Measurements from ENCODE around the gene PPP1CA.

The PPP1CA gene

GRCh38 chr11:67379061-67380058 is 22.3 kb downstream of the PPP1CA start:
- no peak for DNase-seq

- DNase-seq, result no peak
Observed at GRCh38 chr11:67378544-67378943, 23.1 kb downstream of the PPP1CA start.

- no peak for DNase-seq
Observed at GRCh38 chr11:67376873-67377808, 24.5 kb downstream of the PPP1CA start.

GRCh38 chr11:67376063-67376820 is 25.4 kb downstream of the PPP1CA start:
- no peak for DNase-seq

- no peak for DNase-seq
Observed at GRCh38 chr11:67375320-67376055, 26.2 kb downstream of the PPP1CA start.

GRCh38 chr11:67374571-67375281 is 26.9 kb downstream of the PPP1CA start:
- no peak for DNase-seq

- peak; percentile 86 for DNase-seq
Observed at GRCh38 chr11:67373648-67374570, 27.7 kb downstream of the PPP1CA start.

- DNase-seq, result no peak
Observed at GRCh38 chr11:67372993-67373647, 28.5 kb downstream of the PPP1CA start, which contains the start of gene CLCF1. TSS of gene CLCF1 (minus strand) at chr11:67373598. CDS start at chr11:67373539, 59 bp downstream.

- no peak for DNase-seq
Observed at GRCh38 chr11:67372321-67372992, 29.2 kb downstream of the PPP1CA start.

- DNase-seq, result no peak
Observed at GRCh38 chr11:67371911-67372320, 29.7 kb downstream of the PPP1CA start.

- DNase-seq, result no peak
Observed at GRCh38 chr11:67371189-67371910, 30.3 kb downstream of the PPP1CA start.

- no peak for DNase-seq
Observed at GRCh38 chr11:67370351-67371076, 31.1 kb downstream of the PPP1CA start.

- no peak for DNase-seq
Observed at GRCh38 chr11:67369801-67370284, 31.8 kb downstream of the PPP1CA start.

- no peak for DNase-seq
Observed at GRCh38 chr11:67369275-67369674, 32.4 kb downstream of the PPP1CA start.

GRCh38 chr11:67368621-67369020 is 33.0 kb downstream of the PPP1CA start:
- no peak for DNase-seq

- DNase-seq, result no peak
Observed at GRCh38 chr11:67367761-67368227, 33.9 kb downstream of the PPP1CA start.

Data from CD4-positive, alpha-beta T cell treated with Interleukin-4 for 4 hours (primary cell).